MCF 10A (cell line): ENCODE measurements around the gene SPTB. TPM values are rescaled to one million over a fixed set of nuclear protein-coding genes. Genes with fewer than 3 reads are reported as not detected.

ENCODE experiments used
- BruUV-seq: library from RNA; stranded (reverse); fragments of 400-500 nt; replicated peaks from 2 replicates; lab custom pipeline; 2021; lab: Mats Ljungman, UMichigan
- CTCF ChIA-PET: fragments of 300-600 bp; sonication (Branson Sonifier 250); formaldehyde crosslinking; extraction: SDS; loops from one replicate; lab custom pipeline; 2021; ENCODE audit warnings: antibody characterized with exemption, inconsistent platforms; lab: Yijun Ruan, JAX
- POLR2A ChIA-PET: fragments of 300-600, 350-650 bp; sonication (Branson Sonifier 250); formaldehyde crosslinking; extraction: SDS; loops from one replicate; lab custom pipeline; 2020; ENCODE audit warnings: antibody characterized with exemption, inconsistent platforms; lab: Yijun Ruan, JAX
- DNase-seq: peaks from one replicate; pipeline ENCODE4 v3.0.0-alpha.2; 2018; ENCODE audit not compliant: unreplicated experiment
- H3K27ac Mint-ChIP-seq: one replicate; pipeline ENCODE4 v1.8.0; 2022; ENCODE audit warnings: mild to moderate bottlenecking, low read depth, mixed read lengths; ENCODE audit not compliant: unreplicated experiment
- H3K27me3 Mint-ChIP-seq: one replicate; pipeline ENCODE4 v1.8.0; 2022; ENCODE audit warnings: mixed read lengths; ENCODE audit not compliant: insufficient read depth, unreplicated experiment
- H3K36me3 Mint-ChIP-seq: one replicate; pipeline ENCODE4 v1.8.0; 2022; ENCODE audit warnings: mild to moderate bottlenecking, moderate library complexity, mixed read lengths; ENCODE audit not compliant: insufficient read depth, unreplicated experiment
- H3K4me1 Mint-ChIP-seq: one replicate; pipeline ENCODE4 v1.8.0; 2022; ENCODE audit warnings: mixed read lengths; ENCODE audit not compliant: insufficient read depth, unreplicated experiment
- H3K4me3 Mint-ChIP-seq: one replicate; pipeline ENCODE4 v1.8.0; 2022; ENCODE audit warnings: mild to moderate bottlenecking, moderate library complexity, mixed read lengths; ENCODE audit not compliant: unreplicated experiment
- H3K9me3 Mint-ChIP-seq: one replicate; pipeline ENCODE4 v1.8.0; 2022; ENCODE audit warnings: mixed read lengths; ENCODE audit not compliant: unreplicated experiment
- CTCF ChIP-seq: fragments of 200-600 bp; IDR thresholded peaks from one replicate; pipeline ENCODE4 v1.8.0; 2022; ENCODE audit warnings: antibody characterized with exemption, mild to moderate bottlenecking; ENCODE audit not compliant: unreplicated experiment
- intact Hi-C: fragments of 100-400 bp; cut with micrococcal nuclease; formaldehyde crosslinking; loops from 2 replicates; pipeline ENCODE4 v1.14.1; 2022
- total RNA-seq: library from RNA; stranded (reverse); gene quantifications from 2 replicates; pipeline ENCODE4 v1.2.3, GENCODE V29; 2022

SPTB gene
- total RNA-seq, 1 experiment from 2014 or later = 1.3 TPM

GRCh38 chr14:64906022-64906421 is 26.3 kb upstream of the SPTB start:
- POLR2A ChIA-PET = no interaction called here
- intact Hi-C loops = no loop called here
- H3K4me3 Mint-ChIP-seq = no peak overlapping the region
- BruUV-seq = no TSS peak
- peak overlapping the region; percentile 6 for H3K27ac Mint-ChIP-seq
- CTCF ChIA-PET = interaction anchor here (0.6 to 1.2 kb wide), 4 partner anchors 17 to 250 kb away, joined by 3 to 5 read pairs (median 3); no protein-coding TSS in a partner anchor
- H3K4me1 Mint-ChIP-seq = peaks cover 10% of the 10 kb centered on the region
- no peak for TF ChIP-seq CTCF
- DNase-seq = no peak
- peaks cover 6% of the 10 kb centered on the region for H3K36me3 Mint-ChIP-seq
- H3K27me3 Mint-ChIP-seq = peaks cover 1% of the 10 kb centered on the region
- no peaks in the 10 kb centered on the region for H3K9me3 Mint-ChIP-seq

- H3K27ac Mint-ChIP-seq = no peak overlapping the region
- POLR2A ChIA-PET = interaction anchor here (0.9 kb wide), 1 partner anchor 12 kb away, joined by 4 read pairs; no protein-coding TSS in a partner anchor
- TF ChIP-seq CTCF = no peak
- H3K9me3 Mint-ChIP-seq = no peaks in the 10 kb centered on the region
- CTCF ChIA-PET = interaction anchor here (0.5 to 2.4 kb wide), 10 partner anchors 8 to 636 kb away, joined by 3 to 33 read pairs (median 4); no protein-coding TSS in a partner anchor
- no peaks in the 10 kb centered on the region for H3K36me3 Mint-ChIP-seq
- no TSS peak for BruUV-seq
- H3K4me1 Mint-ChIP-seq = no peaks in the 10 kb centered on the region
- H3K4me3 Mint-ChIP-seq = no peak overlapping the region
- DNase-seq = no peak
- H3K27me3 Mint-ChIP-seq = peaks cover 44% of the 10 kb centered on the region
- intact Hi-C loops = loop anchor here (10.0 kb wide), 1 partner anchor 225 kb away; no protein-coding TSS in a partner anchor
Observed at GRCh38 chr14:64899958-64900357, 20.3 kb upstream of the SPTB start.

GRCh38 chr14:64891839-64892375 is 12.2 kb upstream of the SPTB start:
- no peaks in the 10 kb centered on the region for H3K36me3 Mint-ChIP-seq
- ChIA-PET CTCF (interaction anchor here (0.5 to 5.9 kb wide), 70 partner anchors 9 to 548 kb away, joined by 3 to 235 read pairs (median 5); partner anchors contain the start of genes HSPA2, PLEKHG3 and SPTB), POLR2A (interaction anchor here (0.6 to 1.7 kb wide), 12 partner anchors 9 to 504 kb away, joined by 3 to 7 read pairs (median 3); partner anchors contain the start of genes CHURC1, FNTB, MTHFD1 and PLEKHG3)
- peak; percentile 63 for TF ChIP-seq CTCF
- no TSS peak for BruUV-seq
- no peak overlapping the region for H3K4me3 Mint-ChIP-seq
- no peak overlapping the region for H3K27ac Mint-ChIP-seq
- DNase-seq = peak; percentile 71
- H3K27me3 Mint-ChIP-seq = peaks cover 27% of the 10 kb centered on the region
- H3K4me1 Mint-ChIP-seq = no peaks in the 10 kb centered on the region
- intact Hi-C loops = loop anchor here (5.0 to 10.0 kb wide), 5 partner anchors 70 to 550 kb away; no protein-coding TSS in a partner anchor
- no peaks in the 10 kb centered on the region for H3K9me3 Mint-ChIP-seq

GRCh38 chr14:64891173-64891838 is 11.6 kb upstream of the SPTB start:
- TF ChIP-seq CTCF = no peak
- peaks cover 25% of the 10 kb centered on the region for H3K27me3 Mint-ChIP-seq
- no peaks in the 10 kb centered on the region for H3K9me3 Mint-ChIP-seq
- ChIA-PET CTCF (interaction anchor here (0.5 to 5.9 kb wide), 70 partner anchors 9 to 559 kb away, joined by 3 to 235 read pairs (median 5); partner anchors contain the start of genes HSPA2, PLEKHG3 and SPTB), POLR2A (interaction anchor here (0.9 to 1.7 kb wide), 10 partner anchors 8 to 211 kb away, joined by 3 to 7 read pairs (median 3); partner anchors contain the start of genes CHURC1, FNTB and PLEKHG3)
- no TSS peak for BruUV-seq
- no peaks in the 10 kb centered on the region for H3K36me3 Mint-ChIP-seq
- no peak for DNase-seq
- intact Hi-C loops = loop anchor here (5.0 to 10.0 kb wide), 5 partner anchors 69 to 549 kb away; no protein-coding TSS in a partner anchor
- H3K4me1 Mint-ChIP-seq = no peaks in the 10 kb centered on the region
- H3K4me3 Mint-ChIP-seq = no peak overlapping the region
- H3K27ac Mint-ChIP-seq = no peak overlapping the region
